ENCODE results near the gene ALDH1B1.

The ALDH1B1 gene

GRCh38 chr9:38440516-38440915, 48.0 kb downstream of the ALDH1B1 start:
- DNase-seq (ENCODE audit: low read depth in 2 of 2), result no peak

GRCh38 chr9:38441347-38442085, 49.0 kb downstream of the ALDH1B1 start:
- DNase-seq (ENCODE audit: low read depth in 2 of 2), result no peak

GRCh38 chr9:38442473-38443096, 50.1 kb downstream of the ALDH1B1 start:
- DNase-seq (ENCODE audit: low read depth in 2 of 2), result no peak

DNA sequence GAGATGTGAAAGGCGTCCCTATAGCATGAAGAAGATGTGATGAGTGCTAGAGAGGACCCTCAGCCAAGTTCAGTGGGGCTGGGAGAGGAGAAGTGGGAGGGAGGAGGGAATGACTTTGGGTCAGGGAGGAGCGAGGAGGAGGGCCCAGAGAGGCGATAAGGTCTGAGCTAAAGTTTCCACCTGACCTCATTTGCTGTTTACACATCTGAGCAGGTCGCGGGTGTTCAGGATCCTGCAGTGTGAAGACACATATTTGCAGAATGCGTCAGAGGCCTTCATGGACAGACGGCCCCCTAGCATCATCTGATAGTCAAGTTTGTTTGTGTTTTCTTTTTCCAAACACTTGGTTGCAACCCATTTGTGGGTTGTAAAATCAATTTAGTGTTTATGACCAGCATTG, 50.7 kb downstream of the ALDH1B1 start:
- DNase-seq (ENCODE audit: low read depth in 2 of 2), result no peak

- no peak for DNase-seq (ENCODE audit: low read depth in 2 of 2)
Measured at GRCh38 chr9:38443597-38443996, 51.1 kb downstream of the ALDH1B1 start.

- DNase-seq (ENCODE audit: low read depth in 2 of 2), result no peak
Measured at GRCh38 chr9:38445154-38446043, 52.9 kb downstream of the ALDH1B1 start.

DNA sequence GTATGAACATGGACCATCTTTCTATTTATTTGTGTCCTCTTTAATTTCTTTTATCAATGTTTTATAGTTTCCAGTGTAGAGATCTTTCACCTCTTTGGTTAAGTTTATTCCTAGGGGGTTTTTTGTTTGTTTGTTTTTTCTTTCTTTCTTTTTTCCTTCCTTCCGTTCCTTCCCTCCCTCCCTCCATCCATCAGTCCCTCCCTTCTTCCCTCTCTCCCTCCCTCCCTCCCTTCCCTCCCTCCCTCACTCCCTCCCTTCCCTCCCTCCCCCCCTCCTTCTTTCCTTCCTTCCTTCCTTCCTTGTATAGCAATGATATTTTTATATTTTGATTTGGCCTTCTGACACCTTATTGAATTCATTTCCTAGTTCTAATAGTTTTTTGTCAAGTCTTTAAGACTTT, 55.2 kb downstream of the ALDH1B1 start:
- no peak for DNase-seq (ENCODE audit: low read depth in 2 of 2)

Measured in stimulated activated CD8-positive, alpha-beta memory T cell treated with anti-CD3 and anti-CD28 coated beads, Interleukin-15, amount 100 ng/mL, for 4 hours (primary cell).